Activated T-cell treated with anti-CD3 and anti-CD28 coated beads for 24 hours (primary cell): ENCODE measurements around the gene CXCL9.
"Not testable (repeated sequence)": the region's sequence is repeated elsewhere in the genome, so short reads cannot be mapped to it uniquely, and the experiment has no call there.

Source experiments
- DNase-seq: peaks from one replicate; pipeline ENCODE4 v3.0.0-alpha.2; 2020; ENCODE audit warnings: low read depth

The CXCL9 gene

GRCh38 chr4:75954811-75955210 is 52.5 kb downstream of the CXCL9 start:
- DNase-seq, result not testable (repeated sequence)

DNA sequence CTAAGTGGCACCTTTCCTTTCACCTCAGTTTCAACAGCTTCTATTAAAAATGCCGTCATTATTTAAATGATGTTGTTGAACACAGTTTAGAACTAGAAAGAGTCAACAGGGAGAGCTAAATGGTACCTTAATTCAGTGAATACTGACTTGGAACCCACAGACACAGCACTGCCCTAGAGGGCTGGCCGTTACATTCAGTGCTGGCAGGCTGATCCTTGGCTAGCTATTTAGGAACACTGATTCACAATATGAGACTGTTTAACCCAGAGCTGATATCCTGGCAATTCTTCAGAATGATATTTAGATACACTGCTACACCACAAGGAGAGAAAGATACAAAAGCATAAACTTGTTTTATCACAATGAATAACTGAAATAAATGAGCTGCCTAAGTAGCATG is 53.8 kb downstream of the CXCL9 start:
- no peak for DNase-seq
